H9 (cell line): ENCODE data around the gene ZCCHC13. TPM values are rescaled to one million over a fixed set of nuclear protein-coding genes. Genes with fewer than 3 reads are reported as not detected.

ENCODE experiments used
- DNase-seq: peaks from one replicate; pipeline ENCODE4 v3.0.0-alpha.2; 2017
- H2AFZ ChIP-seq: one replicate; pipeline ENCODE4 v1.6.1; 2013; ENCODE audit warnings: mild to moderate bottlenecking, low read length, control low read depth, moderate library complexity
- H2AK5ac ChIP-seq: 2 replicates; pipeline ENCODE4 v1.6.1; 2013; ENCODE audit warnings: low read length, control low read depth, mixed read lengths; ENCODE audit not compliant: insufficient read length
- H2BK120ac ChIP-seq: one replicate; pipeline ENCODE4 v1.6.1; 2013; ENCODE audit warnings: low read depth, mild to moderate bottlenecking, low read length, control low read depth, inconsistent platforms; ENCODE audit not compliant: poor library complexity, severe bottlenecking
- H2BK12ac ChIP-seq: 2 replicates; pipeline ENCODE4 v1.6.1; 2013; ENCODE audit warnings: low read length, control low read depth, mixed read lengths, low read depth; ENCODE audit not compliant: insufficient read length
- H2BK15ac ChIP-seq: 2 replicates; pipeline ENCODE4 v1.6.1; 2013; ENCODE audit warnings: low read depth, low read length, control low read depth
- H2BK20ac ChIP-seq: one replicate; pipeline ENCODE4 v1.6.1; 2013; ENCODE audit warnings: low read depth, mild to moderate bottlenecking, low read length, control low read depth, inconsistent platforms; ENCODE audit not compliant: poor library complexity, severe bottlenecking
- H2BK5ac ChIP-seq: 2 replicates; pipeline ENCODE4 v1.6.1; 2013; ENCODE audit warnings: low read length, control low read depth, mixed read lengths; ENCODE audit not compliant: insufficient read length
- H3K14ac ChIP-seq: 2 replicates; pipeline ENCODE4 v1.6.1; 2013; ENCODE audit warnings: low read length, control low read depth; ENCODE audit not compliant: insufficient read depth
- H3K18ac ChIP-seq: 2 replicates; pipeline ENCODE4 v1.6.1; 2013; ENCODE audit warnings: low read depth, mild to moderate bottlenecking, mixed read lengths, low read length, control low read depth; ENCODE audit not compliant: insufficient read length
- H3K23ac ChIP-seq: 2 replicates; pipeline ENCODE4 v1.6.1; 2013; ENCODE audit warnings: low read length, control low read depth, mixed read lengths, low read depth; ENCODE audit not compliant: insufficient read length
- H3K23me2 ChIP-seq: 2 replicates; pipeline ENCODE4 v1.6.1; 2013; ENCODE audit warnings: low read depth, mild to moderate bottlenecking, mixed read lengths, low read length, control low read depth; ENCODE audit not compliant: insufficient read length, poor library complexity, severe bottlenecking
- H3K27ac ChIP-seq: 2 replicates; pipeline ENCODE4 v1.5.1; 2013; ENCODE audit warnings: low read length, control low read depth, mixed read lengths, low read depth; ENCODE audit not compliant: insufficient read length
- H3K27me3 ChIP-seq: 2 replicates; pipeline ENCODE4 v1.6.1; 2013; ENCODE audit warnings: low read length, control low read depth, inconsistent platforms; ENCODE audit not compliant: insufficient read depth
- H3K4ac ChIP-seq: 2 replicates; pipeline ENCODE4 v1.6.1; 2013; ENCODE audit warnings: low read depth, mild to moderate bottlenecking, control low read depth, inconsistent platforms, low read length, moderate library complexity
- H3K4me1 ChIP-seq: 2 replicates; pipeline ENCODE4 v1.6.1; 2013; ENCODE audit warnings: low read length, control low read depth, inconsistent platforms; ENCODE audit not compliant: insufficient read depth
- H3K4me2 ChIP-seq: 2 replicates; pipeline ENCODE4 v1.6.1; 2013; ENCODE audit warnings: low read length, control low read depth, mixed read lengths; ENCODE audit not compliant: insufficient read length, insufficient read depth
- H3K56ac ChIP-seq: 2 replicates; pipeline ENCODE4 v1.6.1; 2013; ENCODE audit warnings: low read depth, mild to moderate bottlenecking, mixed read lengths, low read length, control low read depth; ENCODE audit not compliant: insufficient read length
- H3K79me1 ChIP-seq: 2 replicates; pipeline ENCODE4 v1.6.1; 2013; ENCODE audit warnings: low read depth, mild to moderate bottlenecking, moderate library complexity, low read length, control low read depth, inconsistent platforms; ENCODE audit not compliant: insufficient read depth, poor library complexity, severe bottlenecking
- H3K79me2 ChIP-seq: 2 replicates; pipeline ENCODE4 v1.6.1; 2013; ENCODE audit warnings: low read length, control low read depth, inconsistent platforms; ENCODE audit not compliant: insufficient read depth
- H3K9ac ChIP-seq: 2 replicates; pipeline ENCODE4 v1.6.1; 2013; ENCODE audit warnings: low read length, control low read depth, mixed read lengths; ENCODE audit not compliant: insufficient read length; ENCODE audit errors: extremely low read depth
- H3K9me3 ChIP-seq: one replicate; pipeline ENCODE4 v1.6.1; 2013; ENCODE audit warnings: low read depth, low read length, inconsistent platforms; ENCODE audit not compliant: control insufficient read depth
- H3T11ph ChIP-seq: one replicate; pipeline ENCODE4 v1.6.1; 2013; ENCODE audit warnings: mild to moderate bottlenecking, low read length, control low read depth, inconsistent platforms
- H4K20me1 ChIP-seq: one replicate; pipeline ENCODE4 v1.6.1; 2013; ENCODE audit not compliant: control insufficient read depth, insufficient read length, insufficient read depth
- H4K5ac ChIP-seq: 2 replicates; pipeline ENCODE4 v1.6.1; 2013; ENCODE audit warnings: low read depth, mild to moderate bottlenecking, mixed read lengths, low read length, control low read depth; ENCODE audit not compliant: insufficient read length
- H4K8ac ChIP-seq: replicated peaks from 2 replicates; pipeline ENCODE4 v1.6.1; 2013; ENCODE audit warnings: low read length, control low read depth, mixed read lengths, low read depth; ENCODE audit not compliant: insufficient read length
- H4K91ac ChIP-seq: 2 replicates; pipeline ENCODE4 v1.6.1; 2013; ENCODE audit warnings: low read depth, mild to moderate bottlenecking, moderate library complexity, mixed read lengths, low read length, control low read depth; ENCODE audit not compliant: insufficient read length
- H3K27ac Mint-ChIP-seq, 3 experiments: 2 replicates in 2 of 3; 3 replicates in 1 of 3; pipeline ENCODE4 v1.8.0; 2020 to 2021; ENCODE audit warnings: mixed read lengths in 3 of 3, mild to moderate bottlenecking in 1 of 3, moderate library complexity in 1 of 3
- H3K27me3 Mint-ChIP-seq: 2 replicates; pipeline ENCODE4 v1.8.0; 2021; ENCODE audit warnings: low read depth, mild to moderate bottlenecking, moderate library complexity, mixed read lengths
- H3K36me3 Mint-ChIP-seq, 3 experiments: 2 replicates in 2 of 3; 3 replicates in 1 of 3; pipeline ENCODE4 v1.8.0; 2020 to 2021; ENCODE audit warnings: low read depth in 3 of 3, mixed read lengths in 3 of 3; ENCODE audit not compliant: insufficient read depth in 1 of 3
- H3K4me1 Mint-ChIP-seq, 2 experiments: 2 replicates each; pipeline ENCODE4 v1.8.0; 2020; ENCODE audit warnings: mixed read lengths in 2 of 2
- H3K4me3 Mint-ChIP-seq, 2 experiments: 2 replicates in 1 of 2; 3 replicates in 1 of 2; pipeline ENCODE4 v1.8.0; 2020 to 2021; ENCODE audit warnings: mild to moderate bottlenecking in 2 of 2, mixed read lengths in 2 of 2, moderate library complexity in 1 of 2
- H3K9me3 Mint-ChIP-seq, 2 experiments: 2 replicates in 1 of 2; 3 replicates in 1 of 2; pipeline ENCODE4 v1.8.0; 2020; ENCODE audit warnings: mild to moderate bottlenecking in 2 of 2, mixed read lengths in 2 of 2, moderate library complexity in 1 of 2
- WGBS: extraction: QIAGEN DNeasy Blood & Tissue Kit; methylation state at CpG from one replicate; pipeline ENCODE4 v1.1.7; 2013; ENCODE audit warnings: missing lambda C conversion rate, low lambda C conversion rate, mixed read lengths; ENCODE audit not compliant: insufficient read length; ENCODE audit errors: extremely low coverage; 5-methylcytosine and 5-hydroxymethylcytosine counted together
- total RNA-seq: library from RNA; stranded (reverse); gene quantifications from 2 replicates; pipeline ENCODE4 v1.2.1, GENCODE V29; 2021
- TF ChIP-seq, protein P1 (sequence below): fragments of 200-600 bp; sonication (generic); conservative IDR thresholded peaks from 3 replicates; pipeline ENCODE4 v1.8.0; 2021; ENCODE audit warnings: antibody characterized with exemption, mild to moderate bottlenecking

Gene ZCCHC13
- total RNA-seq, 1 experiment from 2014 or later: not detected

DNA sequence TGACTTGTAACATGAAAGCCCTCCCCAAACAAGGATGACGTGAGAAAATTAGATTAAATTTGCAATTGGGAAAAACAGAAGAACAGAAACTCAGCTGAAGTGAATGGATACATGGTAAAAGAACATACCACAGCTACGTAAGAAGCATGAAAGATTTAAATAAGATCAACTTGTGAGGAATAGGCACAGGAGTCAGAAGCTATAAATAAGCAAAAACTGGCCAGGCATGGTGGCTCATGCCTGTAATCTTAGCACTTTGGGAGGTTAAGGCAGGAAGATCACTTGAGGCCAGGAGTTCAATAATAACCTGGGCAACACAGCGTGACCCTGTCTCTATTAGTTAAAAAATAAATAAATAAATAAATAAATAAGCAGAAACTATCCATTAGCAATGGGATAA is 33.6 kb upstream of the ZCCHC13 start:
- Histone ChIP-seq H3K4me2 (no peak overlapping the region), H3K4me1 (peaks cover 3% of the 10 kb centered on the region; the same call in 1 of the 2 replicates)
- no CpG with 5 or more reads among the region's 3 CpGs for WGBS

More for the DNA sequence above, 33.6 kb upstream of the ZCCHC13 start:
- no peak overlapping the region for H3K23ac ChIP-seq
- H2BK5ac ChIP-seq: no peak overlapping the region
- H3K18ac ChIP-seq: no peak overlapping the region
- no peaks in the 10 kb centered on the region for H4K20me1 ChIP-seq
- no peaks in the 10 kb centered on the region for H3K79me2 ChIP-seq
- H3K9me3 ChIP-seq: no peaks in the 10 kb centered on the region
- Mint-ChIP-seq H3K4me3 (no peak overlapping the region), H3K36me3 (peaks cover 14 to 40% (median 25%) of the 10 kb centered on the region in 3 experiments; a peak in 6 of 7 replicates), H3K27me3 (no peaks in the 10 kb centered on the region), H3K27ac (peak overlapping the region; percentile 7 to 76 (median 15); a peak in 6 of 7 replicates), H3K9me3 (no peaks in the 10 kb centered on the region), H3K4me1 (peaks cover 26 to 43% of the 10 kb centered on the region in 2 experiments)
- no peak for DNase-seq
- no peak overlapping the region for H2BK15ac ChIP-seq
- H2BK120ac ChIP-seq: no peak overlapping the region
- H3K4ac ChIP-seq: no peak overlapping the region
- no peak overlapping the region for H4K8ac ChIP-seq
- H3K14ac ChIP-seq: no peak overlapping the region
- no peaks in the 10 kb centered on the region for H3K27me3 ChIP-seq
- no peaks in the 10 kb centered on the region for H3K23me2 ChIP-seq
- H2BK12ac ChIP-seq: no peak overlapping the region
- H3K9ac ChIP-seq: no peak overlapping the region
- no peak overlapping the region for H3T11ph ChIP-seq
- H2AK5ac ChIP-seq: no peak overlapping the region
- TF ChIP-seq, protein P1, sequence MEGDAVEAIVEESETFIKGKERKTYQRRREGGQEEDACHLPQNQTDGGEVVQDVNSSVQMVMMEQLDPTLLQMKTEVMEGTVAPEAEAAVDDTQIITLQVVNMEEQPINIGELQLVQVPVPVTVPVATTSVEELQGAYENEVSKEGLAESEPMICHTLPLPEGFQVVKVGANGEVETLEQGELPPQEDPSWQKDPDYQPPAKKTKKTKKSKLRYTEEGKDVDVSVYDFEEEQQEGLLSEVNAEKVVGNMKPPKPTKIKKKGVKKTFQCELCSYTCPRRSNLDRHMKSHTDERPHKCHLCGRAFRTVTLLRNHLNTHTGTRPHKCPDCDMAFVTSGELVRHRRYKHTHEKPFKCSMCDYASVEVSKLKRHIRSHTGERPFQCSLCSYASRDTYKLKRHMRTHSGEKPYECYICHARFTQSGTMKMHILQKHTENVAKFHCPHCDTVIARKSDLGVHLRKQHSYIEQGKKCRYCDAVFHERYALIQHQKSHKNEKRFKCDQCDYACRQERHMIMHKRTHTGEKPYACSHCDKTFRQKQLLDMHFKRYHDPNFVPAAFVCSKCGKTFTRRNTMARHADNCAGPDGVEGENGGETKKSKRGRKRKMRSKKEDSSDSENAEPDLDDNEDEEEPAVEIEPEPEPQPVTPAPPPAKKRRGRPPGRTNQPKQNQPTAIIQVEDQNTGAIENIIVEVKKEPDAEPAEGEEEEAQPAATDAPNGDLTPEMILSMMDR: no peak
- H3K27ac ChIP-seq: no peak overlapping the region
- H2AFZ ChIP-seq: no peak overlapping the region
- no peaks in the 10 kb centered on the region for H3K79me1 ChIP-seq
- H4K91ac ChIP-seq: no peak overlapping the region
- no peak overlapping the region for H3K56ac ChIP-seq
- H4K5ac ChIP-seq: no peak overlapping the region
- no peak overlapping the region for H2BK20ac ChIP-seq
